Psoas muscle (tissue), 8 donors: Measurements from ENCODE around the gene TAF13. TPM values are rescaled to one million over a fixed set of nuclear protein-coding genes. Genes with fewer than 3 reads are reported as not detected.

Experiments used
- ATAC-seq, 4 donors: fragments of 200-7000 bp; cut with Tn5 transposase; one replicate each; pipeline ENCODE4 v1.9.1; 2020; ENCODE audit warnings: moderate library complexity in 3 of 4, mild to moderate bottlenecking in 2 of 4
- DNase-seq, 2 donors: peaks; one replicate each; pipeline ENCODE4 v3.0.0-alpha.2; 2020
- H3K27ac ChIP-seq: fragments of 200-600 bp; one replicate; pipeline ENCODE4 v1.8.0; 2022
- H3K27me3 ChIP-seq, 3 donors: fragments of 200-600 bp in 1 of 3; one replicate each; pipeline versions ENCODE4 v1.6.1 to v1.8.0; 2013 to 2022; ENCODE audit warnings: low read length in 2 of 3, mild to moderate bottlenecking in 2 of 3, moderate library complexity in 1 of 3; ENCODE audit not compliant: insufficient read depth in 3 of 3
- H3K36me3 ChIP-seq, 2 donors: fragments of 200-600 bp in 1 of 2; one replicate each; pipeline versions ENCODE4 v1.6.1 to v1.8.0; 2013 to 2022; ENCODE audit warnings: low read depth in 1 of 2, mild to moderate bottlenecking in 1 of 2, moderate library complexity in 1 of 2; ENCODE audit not compliant: insufficient read depth in 1 of 2
- H3K4me1 ChIP-seq: fragments of 200-600 bp; one replicate; pipeline ENCODE4 v1.8.0; 2022
- H3K4me3 ChIP-seq: fragments of 200-600 bp; one replicate; pipeline ENCODE4 v1.8.0; 2022; ENCODE audit warnings: mild to moderate bottlenecking
- H3K9me3 ChIP-seq: fragments of 200-600 bp; one replicate; pipeline ENCODE4 v1.8.0; 2022
- CTCF ChIP-seq: fragments of 200-600 bp; IDR thresholded peaks from one replicate; pipeline ENCODE4 v1.8.0; 2022; ENCODE audit warnings: antibody characterized with exemption
- WGBS, 3 donors: extraction: QIAGEN DNeasy Blood & Tissue Kit; methylation state at CpG; one replicate each; pipeline versions ENCODE4 v1.1.6 to v1.1.7; 2013; 5-methylcytosine and 5-hydroxymethylcytosine counted together
- intact Hi-C, 2 donors: fragments of 100-400 bp; cut with DNase I; formaldehyde crosslinking; loops; one replicate each; pipeline versions ENCODE4 v1.11.0 to v1.14.2; 2022
- polyA plus RNA-seq, 3 donors: library from polyadenylated mRNA; stranded (reverse); fragments of 200-250 nt; gene quantifications; one replicate each; pipeline ENCODE4 v1.2.3, GENCODE V29; 2013
- total RNA-seq, 4 donors: library from RNA; stranded (reverse); fragmentation: NEBNext Ultra II Directional in 2 of 4; extraction: Animal tissue kit (Norgen Biotek cat#: 25700) in 2 of 4; gene quantifications; one replicate each; pipeline versions ENCODE4 v1.2.1 to v1.2.4, GENCODE V29; 2021 to 2023
- donor health status: healthy with polysubstance abuse.
- donor health status: DM: no; HTN: no; CAD: no; lungs with moderate emphysema.
- donor health status: Bipolar disorder and iron deficiency.
- donor health status: healthy.
- donor health status: DM: yes; HTN: yes; CAD: no.
- donor health status: DM: no; HTN: no; CAD: no.
- donor health status: DM: no; HTN: no; CAD: no.
- donor health status: DM: yes; HTN: yes; CAD: no.

Gene TAF13
- total and polyA plus RNA-seq, 7 donors = 61.5 to 228 (median 77.0) TPM

GRCh38 chr1:109105881-109106280, 30.1 kb upstream of the TAF13 start:
- H3K27ac ChIP-seq = no peak overlapping the region
- intact Hi-C loops = loop anchor here in 1 of 2 donors (10.0 kb wide), 1 partner anchor 89 kb away; no protein-coding TSS in a partner anchor
- H3K4me1 ChIP-seq = no peaks in the 10 kb centered on the region
- H3K36me3 ChIP-seq = no peaks in the 10 kb centered on the region
- WGBS, 3 donors = 79 to 83% (median 81%) methylated on average over 4 of the region's 4 CpGs
- DNase-seq (no peak), ATAC-seq (no peak)
- H3K4me3 ChIP-seq = no peak overlapping the region
- H3K9me3 ChIP-seq = no peaks in the 10 kb centered on the region
- peaks cover 0 to 4% (median 0%) of the 10 kb centered on the region in 3 donors for H3K27me3 ChIP-seq
- no peak for TF ChIP-seq CTCF

GRCh38 chr1:109104364-109105151, 28.8 kb upstream of the TAF13 start:
- intact Hi-C loops = loop anchor here (5.0 to 10.0 kb wide), 3 partner anchors 90 to 293 kb away; partner anchors contain the start of genes SARS1 (in 1 of the 2) and SORT1 (in 1 of the 2)
- H3K36me3 ChIP-seq = no peaks in the 10 kb centered on the region
- TF ChIP-seq CTCF = no peak
- WGBS, 3 donors = 87 to 88% (median 87%) methylated on average over 20 of the region's 20 CpGs
- H3K27ac ChIP-seq = no peak overlapping the region
- ATAC-seq = no peak
- no peaks in the 10 kb centered on the region for H3K4me1 ChIP-seq
- no peak overlapping the region for H3K4me3 ChIP-seq
- H3K9me3 ChIP-seq = no peaks in the 10 kb centered on the region
- no peak for DNase-seq
- peaks cover 0 to 4% (median 0%) of the 10 kb centered on the region in 3 donors for H3K27me3 ChIP-seq

- peak; percentile 98 for ATAC-seq
- H3K27me3 ChIP-seq = no peaks in the 10 kb centered on the region
- intact Hi-C loops = loop anchor here (1.0 to 10.0 kb wide), 4 partner anchors 24 to 297 kb away; partner anchors contain the start of genes SARS1 (in 1 of the 2), SORT1 (in 1 of the 2) and TAF13 (in 1 of the 2)
- peak overlapping the region; percentile 97 for H3K27ac ChIP-seq
- peak; percentile 82 for TF ChIP-seq CTCF
- H3K9me3 ChIP-seq = no peaks in the 10 kb centered on the region
- H3K36me3 ChIP-seq = peaks cover 0 to 25% of the 10 kb centered on the region in 2 donors
- peaks cover 21% of the 10 kb centered on the region for H3K4me1 ChIP-seq
- peak; percentile 96 to 99 for DNase-seq
- 0% methylated on average over 74 to 77 of the region's 77 CpGs for WGBS, 3 donors
- H3K4me3 ChIP-seq = peak overlapping the region; percentile 75
These were observed 24.4 kb upstream of the TAF13 start for GRCh38 chr1:109099938-109100773.

DNA sequence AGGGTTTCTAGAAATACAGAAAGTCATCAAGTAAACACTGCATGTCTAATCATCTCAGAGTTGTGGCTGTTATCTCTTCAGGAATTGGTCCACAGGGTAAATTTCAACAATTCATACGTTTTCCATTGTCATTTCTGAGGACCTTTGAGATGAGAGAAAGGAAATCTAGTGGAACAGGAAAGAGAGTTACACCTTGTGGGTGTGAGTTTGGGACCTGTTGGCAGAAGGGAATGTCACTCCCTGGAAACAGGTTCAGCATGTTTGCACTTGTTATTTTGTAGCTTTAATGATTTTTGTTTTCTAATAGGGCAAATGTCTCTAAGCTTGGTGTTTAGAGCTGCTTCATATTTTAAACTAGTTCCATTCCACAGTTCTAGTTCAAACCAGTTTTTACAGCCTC, 20.3 kb upstream of the TAF13 start:
- Histone ChIP-seq H3K4me1 (peaks cover 50% of the 10 kb centered on the region), H3K9me3 (no peaks in the 10 kb centered on the region), H3K27me3 (no peaks in the 10 kb centered on the region), H3K4me3 (no peak overlapping the region), H3K27ac (peak overlapping the region; percentile 67), H3K36me3 (peaks cover 6 to 52% of the 10 kb centered on the region in 2 donors)
- TF ChIP-seq CTCF = no peak
- WGBS, 3 donors = 56 to 68% (median 58%) methylated on average over 1 of the region's 1 CpG
- intact Hi-C loops = no loop called here
- ATAC-seq = no peak
- DNase-seq = no peak
